Left lung (tissue), 10 donors: ENCODE data around the gene ZNF189. TPM values are rescaled to one million over a fixed set of nuclear protein-coding genes. Genes with fewer than 3 reads are reported as not detected.

ENCODE experiments used
- ATAC-seq: fragments of 200-7000 bp; cut with Tn5 transposase; one replicate; pipeline ENCODE4 v1.9.1; 2020; ENCODE audit warnings: moderate library complexity
- DNase-seq, 4 donors: peaks; one replicate each; pipeline ENCODE4 v3.0.0-alpha.2; 2013 to 2020
- H3K27ac ChIP-seq, 2 donors: fragments of 200-600 bp; sonication (generic) in 1 of 2; one replicate each; pipeline versions ENCODE4 v1.5.0 to v1.8.0; 2020 to 2021
- H3K27me3 ChIP-seq, 2 donors: fragments of 200-600 bp; sonication (generic) in 1 of 2; one replicate each; pipeline versions ENCODE4 v1.5.0 to v1.8.0; 2020 to 2021
- H3K36me3 ChIP-seq, 2 donors: fragments of 200-600 bp; sonication (generic) in 1 of 2; one replicate each; pipeline versions ENCODE4 v1.5.0 to v1.8.0; 2020 to 2021
- H3K4me1 ChIP-seq, 2 donors: fragments of 200-600 bp; one replicate each; pipeline ENCODE4 v1.8.0; 2021
- H3K4me3 ChIP-seq, 2 donors: fragments of 200-600 bp; sonication (generic) in 1 of 2; one replicate each; pipeline versions ENCODE4 v1.5.0 to v1.8.0; 2020 to 2021; ENCODE audit warnings: mild to moderate bottlenecking in 1 of 2
- H3K9me3 ChIP-seq, 2 donors: fragments of 200-600 bp; sonication (generic) in 1 of 2; one replicate each; pipeline versions ENCODE4 v1.5.0 to v1.8.0; 2020 to 2021
- intact Hi-C, 2 donors: fragments of 100-400 bp; cut with DNase I; formaldehyde crosslinking; loops; one replicate each; pipeline versions ENCODE4 v1.11.2 to v1.14.2; 2022
- polyA plus RNA-seq, 6 donors: library from polyadenylated mRNA; unstranded; fragments of 120-200 nt; gene quantifications; one replicate each; pipeline ENCODE4 v1.2.1, GENCODE V29; 2013; ENCODE audit not compliant: insufficient read length in 6 of 6
- total RNA-seq, 2 donors: library from RNA; stranded (reverse); fragmentation: NEBNext Ultra II Directional; extraction: Animal tissue kit (Norgen Biotek cat#: 25700); gene quantifications; one replicate each; pipeline ENCODE4 v1.2.1, GENCODE V29; 2021
- TF ChIP-seq, protein P1 (sequence below), 2 donors: fragments of 200-600 bp; sonication (generic) in 1 of 2; IDR thresholded peaks; one replicate each; pipeline versions ENCODE4 v1.5.0 to v1.8.0; 2021; ENCODE audit warnings: antibody characterized with exemption in 2 of 2
- donor health status: DM: no; HTN: yes; CAD: no.
- donor health status: DM: no; HTN: no; CAD: no.

ZNF189 gene
- total and polyA plus RNA-seq, 8 donors = 15.7 to 45.1 (median 37.9) TPM

DNA sequence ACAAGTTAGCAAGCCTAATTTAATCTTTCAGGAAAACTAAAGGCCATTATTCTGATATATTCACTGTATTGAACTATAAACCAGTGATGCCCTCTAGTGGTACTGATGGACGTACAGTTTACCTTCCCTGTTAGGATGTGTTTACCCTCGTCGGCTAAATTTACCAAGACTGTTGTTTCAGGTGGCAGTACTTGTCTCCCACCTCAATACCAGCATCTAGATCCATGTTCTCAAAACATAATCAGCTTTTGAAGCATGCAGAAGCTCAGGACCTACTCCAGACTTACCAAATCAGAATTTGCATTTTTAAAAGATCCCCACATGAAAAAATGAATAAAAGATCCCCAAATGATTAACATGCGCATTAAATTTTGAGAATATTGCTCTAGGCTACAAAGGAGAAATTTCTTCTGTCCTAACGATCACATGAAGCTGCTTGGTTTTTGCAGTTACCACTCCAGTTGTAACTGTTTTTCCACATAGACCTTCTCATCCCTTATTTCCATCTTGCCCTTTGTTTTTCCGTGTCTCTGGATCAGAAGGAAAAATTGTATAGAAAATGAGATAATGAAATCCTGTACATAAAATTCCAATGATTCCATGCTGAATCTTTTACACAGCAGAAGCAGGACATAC, 10.7 kb upstream of the ZNF189 start:
- no peaks in the 10 kb centered on the region for H3K4me1 ChIP-seq
- H3K27ac ChIP-seq = no peak overlapping the region
- ATAC-seq (peak; percentile 94), DNase-seq (peak in 1 of 4 donors; percentile 25)
- TF ChIP-seq, protein P1, sequence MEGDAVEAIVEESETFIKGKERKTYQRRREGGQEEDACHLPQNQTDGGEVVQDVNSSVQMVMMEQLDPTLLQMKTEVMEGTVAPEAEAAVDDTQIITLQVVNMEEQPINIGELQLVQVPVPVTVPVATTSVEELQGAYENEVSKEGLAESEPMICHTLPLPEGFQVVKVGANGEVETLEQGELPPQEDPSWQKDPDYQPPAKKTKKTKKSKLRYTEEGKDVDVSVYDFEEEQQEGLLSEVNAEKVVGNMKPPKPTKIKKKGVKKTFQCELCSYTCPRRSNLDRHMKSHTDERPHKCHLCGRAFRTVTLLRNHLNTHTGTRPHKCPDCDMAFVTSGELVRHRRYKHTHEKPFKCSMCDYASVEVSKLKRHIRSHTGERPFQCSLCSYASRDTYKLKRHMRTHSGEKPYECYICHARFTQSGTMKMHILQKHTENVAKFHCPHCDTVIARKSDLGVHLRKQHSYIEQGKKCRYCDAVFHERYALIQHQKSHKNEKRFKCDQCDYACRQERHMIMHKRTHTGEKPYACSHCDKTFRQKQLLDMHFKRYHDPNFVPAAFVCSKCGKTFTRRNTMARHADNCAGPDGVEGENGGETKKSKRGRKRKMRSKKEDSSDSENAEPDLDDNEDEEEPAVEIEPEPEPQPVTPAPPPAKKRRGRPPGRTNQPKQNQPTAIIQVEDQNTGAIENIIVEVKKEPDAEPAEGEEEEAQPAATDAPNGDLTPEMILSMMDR (IDR thresholded peaks at IDR 0.05) = peak; percentile 49 to 53
- peaks cover 0 to 23% of the 10 kb centered on the region in 2 donors for H3K36me3 ChIP-seq
- intact Hi-C loops = no loop called here
- H3K4me3 ChIP-seq = no peak overlapping the region
- H3K27me3 ChIP-seq = no peaks in the 10 kb centered on the region
- peaks cover 0 to 21% of the 10 kb centered on the region in 2 donors for H3K9me3 ChIP-seq

GRCh38 chr9:101388507-101388993, 10.1 kb upstream of the ZNF189 start:
- no peak for DNase-seq
- TF ChIP-seq, protein P1 (IDR thresholded peaks at IDR 0.05) = no peak
- Histone ChIP-seq H3K27me3 (no peaks in the 10 kb centered on the region), H3K9me3 (peaks cover 0 to 24% of the 10 kb centered on the region in 2 donors), H3K4me3 (no peak overlapping the region), H3K36me3 (peaks cover 0 to 23% of the 10 kb centered on the region in 2 donors), H3K27ac (no peak overlapping the region), H3K4me1 (no peaks in the 10 kb centered on the region)
- intact Hi-C loops = no loop called here
- peak; percentile 71 for ATAC-seq

- TF ChIP-seq, protein P1 (IDR thresholded peaks at IDR 0.05) = no peak
- intact Hi-C loops = no loop called here
- Histone ChIP-seq H3K27me3 (no peaks in the 10 kb centered on the region), H3K4me1 (peaks cover 10 to 29% of the 10 kb centered on the region in 2 donors), H3K36me3 (peaks cover 0 to 23% of the 10 kb centered on the region in 2 donors), H3K9me3 (peaks cover 0 to 6% of the 10 kb centered on the region in 2 donors), H3K4me3 (no peak overlapping the region), H3K27ac (no peak overlapping the region)
- no peak for DNase-seq
- ATAC-seq = no peak
Observed at GRCh38 chr9:101393135-101393534, 5.5 kb upstream of the ZNF189 start.

GRCh38 chr9:101394687-101395086, 4.0 kb upstream of the ZNF189 start:
- Histone ChIP-seq H3K9me3 (peaks cover 0 to 6% of the 10 kb centered on the region in 2 donors), H3K4me3 (no peak overlapping the region), H3K36me3 (peaks cover 0 to 15% of the 10 kb centered on the region in 2 donors), H3K27ac (no peak overlapping the region), H3K27me3 (no peaks in the 10 kb centered on the region), H3K4me1 (peaks cover 13 to 34% of the 10 kb centered on the region in 2 donors)
- intact Hi-C loops = no loop called here
- DNase-seq (no peak), ATAC-seq (no peak)
- TF ChIP-seq, protein P1 (IDR thresholded peaks at IDR 0.05) = no peak

DNA sequence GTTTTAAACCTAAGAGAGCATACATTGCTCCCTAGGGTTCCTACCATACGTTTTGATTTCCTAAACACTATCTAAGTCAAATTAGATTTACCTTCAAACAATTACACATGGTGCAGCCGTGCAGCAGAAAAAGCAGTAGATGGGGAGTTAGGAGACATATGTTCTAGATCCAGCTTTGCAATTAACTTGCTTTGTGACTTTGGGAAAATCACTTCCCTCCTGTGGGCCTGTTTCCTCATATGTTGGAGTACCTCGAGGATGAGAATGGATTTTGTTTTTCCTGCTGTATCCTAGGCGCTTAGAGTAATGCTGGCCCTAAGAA, 944 bp upstream of the ZNF189 start:
- Histone ChIP-seq H3K27ac (peak overlapping the region; percentile 83 to 88), H3K9me3 (peaks cover 0 to 5% of the 10 kb centered on the region in 2 donors), H3K4me1 (peaks cover 21 to 57% of the 10 kb centered on the region in 2 donors), H3K27me3 (no peaks in the 10 kb centered on the region), H3K4me3 (peak overlapping the region; percentile 71 to 85), H3K36me3 (peaks cover 0 to 27% of the 10 kb centered on the region in 2 donors)
- no peak for DNase-seq
- ATAC-seq = peak; percentile 1
- TF ChIP-seq, protein P1 (IDR thresholded peaks at IDR 0.05) = no peak
- intact Hi-C loops = no loop called here
